Activated CD4-positive, alpha-beta T cell treated with anti-CD3 and anti-CD28 coated beads, Interleukin-2, amount 10 ng/mL, durations not matched to agents 7 days and 5 days (primary cell): ENCODE data around the gene LRRC53. TPM values are rescaled to one million over a fixed set of nuclear protein-coding genes. Genes with fewer than 3 reads are reported as not detected.

Source experiments
- CTCF ChIA-PET: fragments of 350-600 bp; sonication (Branson Sonifier 250); formaldehyde crosslinking; loops from one replicate; lab custom pipeline; 2021; ENCODE audit warnings: antibody characterized with exemption; lab: Charles Lee
- POLR2A ChIA-PET: fragments of 350-600 bp; sonication (Branson Sonifier 250); formaldehyde crosslinking; loops from one replicate; lab custom pipeline; 2021; ENCODE audit warnings: antibody characterized with exemption; lab: Charles Lee
- DNase-seq: peaks from one replicate; pipeline ENCODE4 v3.0.0-alpha.2; 2020
- H3K27ac Mint-ChIP-seq: one replicate; pipeline ENCODE4 v1.8.0; 2021; ENCODE audit warnings: mild to moderate bottlenecking, moderate library complexity, mixed read lengths
- H3K27me3 Mint-ChIP-seq: one replicate; pipeline ENCODE4 v1.8.0; 2021; ENCODE audit warnings: mixed read lengths
- H3K36me3 Mint-ChIP-seq: one replicate; pipeline ENCODE4 v1.8.0; 2021; ENCODE audit warnings: low read depth, mixed read lengths
- H3K4me1 Mint-ChIP-seq: one replicate; pipeline ENCODE4 v1.8.0; 2021; ENCODE audit warnings: mixed read lengths
- H3K4me3 Mint-ChIP-seq: one replicate; pipeline ENCODE4 v1.8.0; 2021; ENCODE audit warnings: mild to moderate bottlenecking, moderate library complexity, mixed read lengths
- H3K9me3 Mint-ChIP-seq: one replicate; pipeline ENCODE4 v1.8.0; 2021; ENCODE audit warnings: mixed read lengths
- total RNA-seq, 2 experiments: library from RNA; stranded (reverse); gene quantifications; one replicate each; pipeline ENCODE4 v1.2.3, GENCODE V29; 2021

LRRC53 gene, protein sequence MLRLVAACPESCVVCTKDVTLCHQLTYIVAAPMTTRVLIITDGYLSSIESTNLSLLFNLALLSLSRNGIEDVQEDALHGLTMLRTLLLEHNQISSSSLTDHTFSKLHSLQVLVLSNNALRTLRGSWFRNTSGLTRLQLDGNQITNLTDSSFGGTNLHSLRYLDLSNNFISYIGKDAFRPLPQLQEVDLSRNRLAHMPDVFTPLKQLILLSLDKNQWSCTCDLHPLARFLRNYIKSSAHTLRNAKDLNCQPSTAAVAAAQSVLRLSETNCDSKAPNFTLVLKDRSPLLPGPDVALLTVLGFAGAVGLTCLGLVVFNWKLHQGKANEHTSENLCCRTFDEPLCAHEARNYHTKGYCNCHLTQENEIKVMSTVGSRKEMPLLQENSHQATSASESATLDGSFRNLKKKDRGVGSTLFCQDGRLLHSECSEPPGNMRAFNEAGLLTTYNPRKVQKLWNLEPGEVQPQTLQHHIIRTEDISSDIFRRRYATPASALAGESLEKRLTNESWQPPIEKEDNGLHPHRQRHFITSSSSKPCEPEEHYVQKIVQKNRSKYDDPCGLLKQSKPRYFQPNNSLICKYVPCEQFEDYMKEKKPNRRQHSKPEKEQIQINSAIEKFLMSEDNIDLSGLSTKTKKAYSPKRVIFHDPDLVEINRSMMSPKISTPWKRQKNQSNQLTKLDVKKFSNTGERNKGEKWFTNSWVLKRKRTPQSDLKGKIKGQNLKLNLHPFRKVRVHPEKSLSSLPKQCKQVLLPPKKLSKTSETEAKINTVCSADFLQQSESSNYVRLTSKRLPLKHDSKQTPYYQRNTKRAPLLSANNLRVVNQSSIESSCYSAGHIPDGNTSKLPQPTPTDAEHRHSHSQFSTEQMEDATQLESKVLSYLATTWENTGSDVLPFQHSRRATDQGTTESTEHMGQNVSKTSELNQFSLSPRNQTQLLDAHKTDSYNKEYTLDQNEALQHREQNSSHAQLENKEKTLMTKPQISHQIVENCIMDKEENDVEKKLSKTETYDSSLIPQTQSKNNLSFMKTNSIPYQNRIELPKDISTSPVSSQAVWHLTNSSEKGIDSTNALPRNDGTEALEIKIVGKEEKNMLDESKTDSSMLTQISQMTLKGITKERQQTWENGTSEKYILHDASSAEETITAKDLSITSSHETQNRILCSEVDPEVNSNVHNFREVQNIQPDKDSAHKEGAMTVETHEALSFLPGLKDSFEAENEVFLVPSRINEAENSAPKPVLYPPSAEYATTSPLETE
- not detected for total RNA-seq

GRCh38 chr1:74512170-74512915, at the start of gene LRRC53:
Gene LRRC53, minus strand, starts transcription at chr1:74512611. Its CDS starts 29,262 bp downstream, at chr1:74483349.
- Mint-ChIP-seq H3K4me3 (no peak within 1 kb of the TSS), H3K27ac (no peak within 1 kb of the TSS), H3K9me3 (no peaks in the 10 kb centered on the region), H3K4me1 (no peaks in the 10 kb centered on the region), H3K27me3 (no peaks in the 10 kb centered on the region), H3K36me3 (no peaks in the 10 kb centered on the region)
- no peak for DNase-seq
- POLR2A ChIA-PET, result no interaction called here
- CTCF ChIA-PET, result interaction anchor here (1.5 kb wide), 1 partner anchor 29 kb away, joined by 3 read pairs; no protein-coding TSS in a partner anchor

DNA sequence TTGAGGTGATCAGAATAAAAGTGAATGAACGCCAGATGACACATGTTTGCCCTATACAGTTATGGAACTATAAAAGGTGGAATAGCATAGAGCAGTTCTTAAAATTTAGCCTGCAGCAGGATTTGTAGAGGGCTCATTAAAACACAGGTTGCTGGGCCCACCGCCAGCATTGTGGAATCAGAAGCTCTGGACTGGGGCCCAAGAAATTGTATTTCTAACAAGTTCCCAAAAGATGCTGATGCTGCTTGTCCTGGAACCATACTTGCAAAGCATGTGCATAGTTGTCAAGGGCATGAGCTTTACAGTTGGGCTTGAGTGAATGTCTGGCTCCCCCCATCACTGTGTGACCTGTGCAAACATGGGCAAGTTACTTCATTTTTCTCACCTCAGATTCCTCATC, 37.5 kb upstream of the LRRC53 start:
- Mint-ChIP-seq H3K36me3 (no peaks in the 10 kb centered on the region), H3K4me3 (no peak overlapping the region), H3K4me1 (no peaks in the 10 kb centered on the region), H3K9me3 (no peaks in the 10 kb centered on the region), H3K27ac (no peak overlapping the region), H3K27me3 (no peaks in the 10 kb centered on the region)
- CTCF ChIA-PET, result no interaction called here
- POLR2A ChIA-PET, result no interaction called here
- no peak for DNase-seq

DNA sequence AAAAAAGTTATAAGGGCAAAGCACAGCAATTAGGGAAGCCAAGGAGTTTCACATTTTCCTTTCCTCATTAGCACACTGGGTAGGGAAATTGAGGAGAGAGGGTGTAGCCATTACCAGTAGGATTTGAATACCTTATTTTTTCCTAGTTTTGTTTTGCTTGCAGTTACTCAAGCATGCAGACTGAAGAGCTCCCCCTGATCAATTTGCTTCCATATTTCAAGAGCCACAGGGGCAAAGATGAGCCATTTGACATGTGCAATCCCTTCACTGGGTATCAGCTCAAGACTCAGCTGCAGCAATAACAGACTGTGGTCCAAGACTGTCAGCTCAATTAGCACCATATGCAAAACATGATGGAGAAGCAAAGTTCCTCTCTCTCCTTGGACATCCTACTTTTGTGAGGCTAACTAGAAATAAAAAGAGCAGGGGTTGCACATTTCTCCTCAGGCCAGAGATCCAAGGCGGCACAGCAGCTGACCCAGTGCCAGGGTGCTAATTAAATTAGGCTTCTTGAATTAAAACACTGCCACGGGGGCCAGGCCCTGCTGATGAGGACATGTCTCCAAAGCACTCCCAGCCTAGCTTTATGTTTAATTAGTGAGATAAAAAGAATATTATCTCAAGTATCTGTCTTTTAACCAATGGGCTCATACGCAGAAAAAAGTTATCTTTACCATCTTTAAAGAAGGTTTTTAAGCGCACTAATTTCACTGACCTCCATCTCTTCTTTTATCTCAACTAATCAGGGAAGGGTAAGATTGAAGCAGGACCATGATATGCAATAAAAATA, 36.7 kb upstream of the LRRC53 start:
- H3K27me3 Mint-ChIP-seq, result no peaks in the 10 kb centered on the region
- no peak overlapping the region for H3K4me3 Mint-ChIP-seq
- no peaks in the 10 kb centered on the region for H3K9me3 Mint-ChIP-seq
- ChIA-PET CTCF (no interaction called here), POLR2A (no interaction called here)
- no peak overlapping the region for H3K27ac Mint-ChIP-seq
- no peaks in the 10 kb centered on the region for H3K4me1 Mint-ChIP-seq
- no peak for DNase-seq
- H3K36me3 Mint-ChIP-seq, result no peaks in the 10 kb centered on the region

- POLR2A ChIA-PET, result interaction anchor here (0.6 kb wide), 1 partner anchor 61 kb away, joined by 3 read pairs; no protein-coding TSS in a partner anchor
Measured at GRCh38 chr1:74545821-74546220, 33.4 kb upstream of the LRRC53 start.

DNA sequence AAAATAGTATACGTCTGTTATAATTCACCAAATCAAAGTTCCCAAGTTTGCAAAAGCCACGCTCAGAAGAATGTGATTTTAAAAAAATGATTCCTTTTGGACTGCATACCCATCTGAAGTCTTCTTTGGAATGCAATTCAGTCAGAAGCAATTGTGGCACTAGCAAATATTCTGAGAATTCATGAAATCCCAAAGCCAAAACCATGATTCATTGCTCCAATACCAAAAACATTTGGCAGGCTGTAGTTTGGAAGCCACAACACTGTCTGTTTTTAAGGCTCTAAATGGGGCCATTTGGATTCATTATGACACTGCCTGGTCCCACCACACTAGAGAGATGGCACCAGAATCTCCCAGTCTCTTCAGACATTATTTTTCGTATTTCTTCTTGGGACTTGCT, 21.8 kb upstream of the LRRC53 start:
- CTCF ChIA-PET, result no interaction called here
- H3K4me1 Mint-ChIP-seq, result no peaks in the 10 kb centered on the region
- POLR2A ChIA-PET, result no interaction called here
- peaks cover 2% of the 10 kb centered on the region for H3K9me3 Mint-ChIP-seq
- no peak overlapping the region for H3K4me3 Mint-ChIP-seq
- H3K27me3 Mint-ChIP-seq, result no peaks in the 10 kb centered on the region
- H3K27ac Mint-ChIP-seq, result no peak overlapping the region
- DNase-seq, result no peak
- H3K36me3 Mint-ChIP-seq, result no peaks in the 10 kb centered on the region

More at GRCh38 chr1:74545821-74546220, 33.4 kb upstream of the LRRC53 start:
- H3K36me3 Mint-ChIP-seq, result no peaks in the 10 kb centered on the region
- H3K27me3 Mint-ChIP-seq, result no peaks in the 10 kb centered on the region
- no peaks in the 10 kb centered on the region for H3K9me3 Mint-ChIP-seq
- H3K4me3 Mint-ChIP-seq, result no peak overlapping the region
- H3K4me1 Mint-ChIP-seq, result no peaks in the 10 kb centered on the region
- no peak for DNase-seq
- CTCF ChIA-PET, result interaction anchor here (0.7 kb wide), 1 partner anchor 105 kb away, joined by 3 read pairs; no protein-coding TSS in a partner anchor
- no peak overlapping the region for H3K27ac Mint-ChIP-seq

GRCh38 chr1:74531796-74532195, 19.4 kb upstream of the LRRC53 start:
- Mint-ChIP-seq H3K36me3 (no peaks in the 10 kb centered on the region), H3K27me3 (no peaks in the 10 kb centered on the region), H3K9me3 (peaks cover 2% of the 10 kb centered on the region), H3K4me1 (no peaks in the 10 kb centered on the region), H3K27ac (no peak overlapping the region), H3K4me3 (no peak overlapping the region)
- POLR2A ChIA-PET, result no interaction called here
- no peak for DNase-seq
- CTCF ChIA-PET, result no interaction called here

GRCh38 chr1:74530892-74531291, 18.5 kb upstream of the LRRC53 start:
- Mint-ChIP-seq H3K4me3 (no peak overlapping the region), H3K27ac (no peak overlapping the region), H3K36me3 (no peaks in the 10 kb centered on the region), H3K27me3 (no peaks in the 10 kb centered on the region), H3K9me3 (peaks cover 2% of the 10 kb centered on the region), H3K4me1 (no peaks in the 10 kb centered on the region)
- CTCF ChIA-PET, result no interaction called here
- no peak for DNase-seq
- POLR2A ChIA-PET, result no interaction called here

DNA sequence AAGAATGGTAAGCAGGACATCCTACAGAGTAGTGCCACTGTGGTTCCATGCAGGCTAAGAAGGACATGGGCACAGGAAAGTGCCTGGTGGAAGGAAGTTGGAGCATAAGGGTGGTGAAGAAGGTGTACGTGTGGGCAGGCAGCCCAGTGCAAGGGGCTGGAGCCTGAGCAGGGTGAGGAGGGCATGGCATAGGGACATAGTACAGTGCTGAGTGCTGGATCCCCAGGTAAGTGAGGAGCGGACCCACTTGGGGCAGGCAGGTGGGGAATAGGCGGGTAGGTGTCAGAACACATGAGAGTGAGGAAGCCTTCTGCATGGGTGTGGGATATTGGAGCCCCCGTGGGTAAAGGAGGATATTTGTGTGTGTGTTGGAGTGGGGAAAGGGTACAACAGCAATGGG, 15.7 kb upstream of the LRRC53 start:
- no peaks in the 10 kb centered on the region for H3K4me1 Mint-ChIP-seq
- H3K27ac Mint-ChIP-seq, result no peak overlapping the region
- H3K9me3 Mint-ChIP-seq, result peaks cover 2% of the 10 kb centered on the region
- ChIA-PET CTCF (no interaction called here), POLR2A (no interaction called here)
- no peaks in the 10 kb centered on the region for H3K36me3 Mint-ChIP-seq
- no peak for DNase-seq
- H3K27me3 Mint-ChIP-seq, result no peaks in the 10 kb centered on the region
- H3K4me3 Mint-ChIP-seq, result no peak overlapping the region

- CTCF ChIA-PET, result no interaction called here
- H3K9me3 Mint-ChIP-seq, result peaks cover under 1% of the 10 kb centered on the region
- no peak overlapping the region for H3K4me3 Mint-ChIP-seq
- no peaks in the 10 kb centered on the region for H3K4me1 Mint-ChIP-seq
- POLR2A ChIA-PET, result interaction anchor here (0.7 kb wide), 1 partner anchor 99 kb away, joined by 3 read pairs; no protein-coding TSS in a partner anchor
- H3K36me3 Mint-ChIP-seq, result no peaks in the 10 kb centered on the region
- no peaks in the 10 kb centered on the region for H3K27me3 Mint-ChIP-seq
- H3K27ac Mint-ChIP-seq, result no peak overlapping the region
- DNase-seq, result no peak
Measured at GRCh38 chr1:74526708-74527107, 14.3 kb upstream of the LRRC53 start.

DNA sequence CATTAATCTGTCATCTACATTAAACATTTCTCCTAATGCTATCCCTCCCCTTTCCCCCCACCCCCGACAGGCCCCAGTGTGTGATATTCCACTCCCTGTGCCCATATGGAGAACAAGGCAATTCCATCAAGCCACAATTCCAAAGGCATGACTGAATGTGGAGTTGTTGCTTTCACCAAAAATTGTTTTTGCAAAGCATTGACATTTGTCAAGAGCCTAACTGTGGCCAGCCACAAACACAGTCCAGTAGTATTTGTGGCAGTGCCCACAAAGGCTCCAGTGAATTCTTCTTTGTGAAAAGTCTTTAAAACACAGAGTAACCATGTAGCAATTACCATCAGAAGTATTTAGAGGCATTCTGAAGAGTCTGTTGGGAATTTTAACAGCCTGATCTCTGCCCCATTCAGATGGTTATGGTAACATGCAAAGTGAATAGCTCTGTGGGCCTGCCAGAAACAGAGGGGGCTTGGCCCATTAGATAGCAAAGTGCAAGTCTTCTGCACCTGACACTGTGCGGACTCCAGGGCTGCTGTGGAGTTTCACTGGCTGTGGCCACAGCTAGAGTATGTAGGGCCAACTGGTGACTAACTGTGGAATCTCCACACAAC, 11.6 kb upstream of the LRRC53 start:
- CTCF ChIA-PET, result no interaction called here

DNA sequence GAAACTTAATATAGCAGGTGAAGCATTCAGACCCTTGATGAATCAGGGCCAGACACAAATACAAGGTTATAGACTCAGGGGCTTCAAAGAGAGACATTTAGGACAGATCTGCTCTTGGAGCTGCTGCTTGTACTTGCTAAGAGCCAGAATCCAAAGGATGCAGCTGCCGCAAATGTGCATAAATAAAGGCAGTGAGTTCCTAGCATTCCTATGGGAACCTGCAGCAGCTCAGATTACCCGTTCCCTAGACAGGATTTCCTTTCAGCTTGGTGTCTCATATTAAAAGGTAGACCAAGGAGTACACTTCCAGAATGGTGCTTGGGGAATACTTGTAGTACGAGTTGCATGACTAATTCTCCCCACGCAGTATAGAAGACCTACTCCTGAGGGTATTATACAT, 9.7 kb upstream of the LRRC53 start:
- Mint-ChIP-seq H3K9me3 (no peaks in the 10 kb centered on the region), H3K4me1 (no peaks in the 10 kb centered on the region), H3K36me3 (no peaks in the 10 kb centered on the region), H3K27me3 (no peaks in the 10 kb centered on the region), H3K27ac (no peak overlapping the region), H3K4me3 (no peak overlapping the region)
- ChIA-PET POLR2A (no interaction called here), CTCF (no interaction called here)
- DNase-seq, result no peak

More for the DNA sequence above, 11.6 kb upstream of the LRRC53 start:
- Mint-ChIP-seq H3K4me1 (no peaks in the 10 kb centered on the region), H3K27me3 (no peaks in the 10 kb centered on the region), H3K9me3 (no peaks in the 10 kb centered on the region), H3K4me3 (no peak overlapping the region), H3K36me3 (no peaks in the 10 kb centered on the region), H3K27ac (no peak overlapping the region)
- POLR2A ChIA-PET, result no interaction called here
- DNase-seq, result no peak
